Measurements from ENCODE around the gene IL24.
"Not testable (repeated sequence)": the region's sequence is repeated elsewhere in the genome, so short reads cannot be mapped to it uniquely, and the experiment has no call there.

IL24 gene

GRCh38 chr1:206905295-206906164 lies 8.3 kb downstream of the IL24 start:
- peak in 1 of 2 donors; percentile 16 for DNase-seq

GRCh38 chr1:206907304-206907991 lies 10.2 kb downstream of the IL24 start:
- DNase-seq: no peak

- no peak for DNase-seq
Measured at GRCh38 chr1:206908038-206908437, 10.8 kb downstream of the IL24 start.

GRCh38 chr1:206909161-206909882 lies 12.1 kb downstream of the IL24 start:
- no peak for DNase-seq

GRCh38 chr1:206909883-206910318 lies 12.7 kb downstream of the IL24 start:
- no peak for DNase-seq

GRCh38 chr1:206911064-206911663 lies 13.9 kb downstream of the IL24 start:
- DNase-seq: peak; percentile 54 to 60

- peak; percentile 80 to 86 for DNase-seq
Measured at GRCh38 chr1:206912445-206913095, 15.3 kb downstream of the IL24 start.

- no peak for DNase-seq
Measured at GRCh38 chr1:206913766-206914537, 16.7 kb downstream of the IL24 start.

GRCh38 chr1:206915030-206915735 lies 17.9 kb downstream of the IL24 start:
- DNase-seq: no peak

GRCh38 chr1:206916000-206916709 lies 18.9 kb downstream of the IL24 start:
- DNase-seq: no peak

- DNase-seq: no peak
Measured at GRCh38 chr1:206918076-206918475, 20.8 kb downstream of the IL24 start.

- peak; percentile 91 to 92 for DNase-seq
Measured at GRCh38 chr1:206921772-206922265, 24.6 kb downstream of the IL24 start, which contains the start of gene FCMR. Gene FCMR (minus strand): TSS chr1:206921941. CDS start chr1:206921854, 87 bp downstream.

GRCh38 chr1:206922524-206922923 lies 25.3 kb downstream of the IL24 start:
- no peak for DNase-seq

GRCh38 chr1:206923009-206923960 lies 26.0 kb downstream of the IL24 start:
- peak; percentile 60 to 88 for DNase-seq

- DNase-seq: not testable (repeated sequence)
Measured at GRCh38 chr1:206923961-206924557, 26.8 kb downstream of the IL24 start.

- DNase-seq: peak; percentile 40 to 82
Measured at GRCh38 chr1:206924592-206925105, 27.4 kb downstream of the IL24 start.

GRCh38 chr1:206925106-206925736 lies 28.0 kb downstream of the IL24 start:
- peak; percentile 96 for DNase-seq
